Neural cell (in vitro differentiated cells): ENCODE results near the gene CEACAM19. TPM values are rescaled to one million over a fixed set of nuclear protein-coding genes. Genes with fewer than 3 reads are reported as not detected.
"Not testable (repeated sequence)": the region's sequence is repeated elsewhere in the genome, so short reads cannot be mapped to it uniquely, and the experiment has no call there.

ENCODE experiments used
- H2AFZ ChIP-seq: fragments of 200-600, 300-800 bp; sonication (generic), shearing (Covaris generic); 2 replicates; pipeline ENCODE4 v1.6.0; 2014; ENCODE audit warnings: low read depth, mild to moderate bottlenecking, antibody characterized with exemption, low read length, moderate library complexity
- H3F3A ChIP-seq: fragments of 200-600 bp; shearing (Covaris generic); 2 replicates; pipeline ENCODE4 v1.6.1; 2016; ENCODE audit warnings: mild to moderate bottlenecking, moderate library complexity, mixed read lengths, antibody characterized with exemption, low read length; ENCODE audit not compliant: insufficient read depth, poor library complexity, severe bottlenecking
- H3K27ac ChIP-seq: fragments of 200-600, 300-800 bp; sonication (generic), shearing (Covaris generic); 2 replicates; pipeline ENCODE4 v1.5.1; 2014; ENCODE audit warnings: mild to moderate bottlenecking, low read length, moderate library complexity
- H3K27me3 ChIP-seq: fragments of 300-800, 200-600 bp; sonication (generic), shearing (Covaris generic); 2 replicates; pipeline ENCODE4 v1.6.0; 2014; ENCODE audit warnings: mild to moderate bottlenecking, low read depth, low read length, moderate library complexity; ENCODE audit not compliant: insufficient read depth
- H3K36me3 ChIP-seq: fragments of 300-800, 200-600 bp; sonication (generic), shearing (Covaris generic); 2 replicates; pipeline ENCODE4 v1.5.1; 2014; ENCODE audit warnings: mild to moderate bottlenecking, antibody characterized with exemption, low read length, moderate library complexity; ENCODE audit not compliant: insufficient read depth
- H3K4me2 ChIP-seq: fragments of 300-800, 200-600 bp; sonication (generic), shearing (Covaris generic); 2 replicates; pipeline ENCODE4 v1.6.0; 2014; ENCODE audit warnings: mild to moderate bottlenecking, low read length
- H3K4me3 ChIP-seq: fragments of 300-800, 200-600 bp; sonication (generic), shearing (Covaris generic); 2 replicates; pipeline ENCODE4 v1.5.1; 2014; ENCODE audit warnings: mild to moderate bottlenecking, low read length, moderate library complexity
- H3K79me2 ChIP-seq: fragments of 200-600 bp; shearing (Covaris generic); replicated peaks from 2 replicates; pipeline ENCODE4 v1.6.0; 2014; ENCODE audit warnings: mild to moderate bottlenecking, low read length, moderate library complexity; ENCODE audit not compliant: insufficient read depth
- H3K9ac ChIP-seq: fragments of 300-800, 200-600 bp; sonication (generic), shearing (Covaris generic); 2 replicates; pipeline ENCODE4 v1.6.1; 2016; ENCODE audit warnings: mild to moderate bottlenecking, low read length, mixed read lengths
- H3K9me2 ChIP-seq: fragments of 200-600 bp; shearing (Covaris generic); 2 replicates; pipeline ENCODE4 v1.6.1; 2016; ENCODE audit warnings: mild to moderate bottlenecking, low read length, mixed read lengths; ENCODE audit not compliant: insufficient read depth
- H3K9me3 ChIP-seq: fragments of 200-600, 300-800 bp; sonication (generic), shearing (Covaris generic); 2 replicates; pipeline ENCODE4 v1.6.1; 2016; ENCODE audit warnings: mild to moderate bottlenecking, mixed run types, low read length, moderate library complexity, mixed read lengths
- H4K20me1 ChIP-seq: fragments of 200-600 bp; shearing (Covaris generic); 2 replicates; pipeline ENCODE4 v1.6.1; 2016; ENCODE audit warnings: mild to moderate bottlenecking, mixed run types; ENCODE audit not compliant: insufficient read depth
- CTCF ChIP-seq: fragments of 450-650 bp; IDR thresholded peaks from 2 replicates; pipeline ENCODE4 v1.5.1; 2014; ENCODE audit warnings: antibody characterized with exemption, mild to moderate bottlenecking, moderate library complexity; ENCODE audit not compliant: poor library complexity, severe bottlenecking
- EP300 ChIP-seq: fragments of 450-650 bp; conservative IDR thresholded peaks from 2 replicates; pipeline ENCODE4 v1.6.1; 2014; ENCODE audit warnings: antibody characterized with exemption, mild to moderate bottlenecking, moderate library complexity; ENCODE audit not compliant: poor library complexity, severe bottlenecking
- EZH2 ChIP-seq: fragments of 200-600, 300-800 bp; shearing (Covaris generic), sonication (generic); IDR thresholded peaks from 2 replicates; pipeline ENCODE4 v1.6.1; 2014; ENCODE audit warnings: antibody characterized with exemption, low read length, borderline replicate concordance, mild to moderate bottlenecking; ENCODE audit not compliant: insufficient read depth, poor library complexity, severe bottlenecking
- MXI1 ChIP-seq: fragments of 450-650 bp; conservative IDR thresholded peaks from 2 replicates; pipeline ENCODE4 v1.6.1; 2014; ENCODE audit warnings: antibody characterized with exemption, mild to moderate bottlenecking; ENCODE audit not compliant: poor library complexity, severe bottlenecking
- POLR2AphosphoS5 ChIP-seq: IDR thresholded peaks from 2 replicates; pipeline ENCODE4 v1.6.1; 2012
- RAD21 ChIP-seq: fragments of 450-650 bp; conservative IDR thresholded peaks from 2 replicates; pipeline ENCODE4 v1.6.1; 2014; ENCODE audit warnings: antibody characterized with exemption, mild to moderate bottlenecking, moderate library complexity
- SMC3 ChIP-seq: fragments of 450-650 bp; conservative IDR thresholded peaks from 2 replicates; pipeline ENCODE4 v1.6.1; 2014; ENCODE audit warnings: antibody characterized with exemption, mild to moderate bottlenecking, moderate library complexity; ENCODE audit not compliant: poor library complexity
- TAF1 ChIP-seq: IDR thresholded peaks from 2 replicates; pipeline ENCODE4 v1.6.1; 2012; ENCODE audit warnings: low read depth
- polyA plus RNA-seq: library from polyadenylated mRNA; depleted of rRNA; stranded (reverse); fragments of >200 nt; gene quantifications from 2 replicates; pipeline ENCODE4 v1.2.3, GENCODE V29; 2014
- TF ChIP-seq, protein P1 (sequence below): IDR thresholded peaks from 2 replicates; pipeline ENCODE4 v1.6.1; 2012; ENCODE audit warnings: borderline replicate concordance

The CEACAM19 gene
- polyA plus RNA-seq, 1 donor from 2014 or later: 1.9 TPM

DNA sequence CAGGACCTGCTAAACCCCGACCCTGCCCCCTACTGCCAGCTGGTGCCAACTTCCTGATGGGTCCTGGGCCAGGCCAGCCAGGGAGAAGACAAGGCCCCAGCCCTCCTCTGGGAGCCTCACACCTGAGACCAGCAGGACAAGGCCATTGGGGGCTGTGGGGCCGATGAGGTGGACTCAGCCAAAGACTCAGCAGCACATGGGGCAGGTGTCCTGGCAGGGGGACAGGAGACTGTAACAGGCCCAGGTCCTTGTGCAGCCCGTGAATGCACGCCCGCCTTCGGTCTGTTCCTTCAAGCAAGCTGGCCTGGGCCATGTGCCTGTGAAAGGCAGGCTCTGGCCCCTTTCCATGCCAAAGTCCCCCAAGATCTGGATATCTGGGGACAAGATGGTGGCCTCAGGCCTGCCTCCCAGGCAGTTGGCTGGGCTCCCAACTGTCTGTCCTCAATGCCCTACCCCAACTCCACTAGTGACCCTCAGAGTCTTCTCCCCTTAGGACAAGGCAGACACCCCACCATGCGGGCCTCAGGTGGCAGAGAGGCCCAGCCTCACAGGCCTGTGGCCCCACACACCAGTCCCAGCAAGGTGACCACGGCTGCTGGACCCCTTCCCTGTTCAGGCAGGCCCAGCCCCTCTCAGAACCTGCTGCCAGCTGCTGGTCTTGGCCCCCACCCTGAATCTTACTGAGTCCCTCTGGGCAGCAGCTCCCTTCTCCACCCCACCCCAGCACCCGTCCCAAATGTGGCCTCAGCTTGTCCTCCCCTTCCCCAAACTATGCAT, 12.3 kb downstream of the CEACAM19 start:
- no peaks in the 10 kb centered on the region for H4K20me1 ChIP-seq
- no peak overlapping the region for H3K4me3 ChIP-seq
- no peaks in the 10 kb centered on the region for H3K27me3 ChIP-seq
- H3K9me2 ChIP-seq: no peaks in the 10 kb centered on the region
- H2AFZ ChIP-seq: no peak overlapping the region
- H3K9me3 ChIP-seq: no peaks in the 10 kb centered on the region
- H3K27ac ChIP-seq: no peak overlapping the region
- H3K4me2 ChIP-seq: no peak overlapping the region
- H3K9ac ChIP-seq: no peak overlapping the region
- H3K79me2 ChIP-seq: no peaks in the 10 kb centered on the region
- TF ChIP-seq CTCF: no peak
- H3K36me3 ChIP-seq: no peaks in the 10 kb centered on the region
- no peaks in the 10 kb centered on the region for H3F3A ChIP-seq

DNA sequence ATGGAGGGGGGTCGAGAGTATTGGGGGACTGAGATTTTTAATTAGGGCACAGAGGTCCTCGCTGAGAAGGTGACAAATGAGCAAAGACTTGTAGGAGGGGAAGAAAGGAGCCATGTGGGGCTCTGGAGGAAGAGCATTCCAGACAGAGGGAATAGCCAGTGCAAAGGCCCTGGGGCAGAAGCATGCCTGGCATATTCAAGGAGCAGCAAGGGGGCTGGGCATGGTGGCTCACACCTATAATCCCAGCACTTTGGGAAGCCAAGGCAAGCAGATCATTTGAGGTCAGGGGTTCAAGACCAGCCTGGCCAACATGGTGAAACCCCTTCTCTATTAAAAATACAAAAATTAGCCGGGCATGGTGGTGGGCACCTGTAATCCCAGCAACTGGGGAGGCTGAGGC, 13.1 kb downstream of the CEACAM19 start:
- not testable (repeated sequence) for H3K79me2 ChIP-seq, H4K20me1 ChIP-seq, H3K36me3 ChIP-seq, H2AFZ ChIP-seq, H3K9me3 ChIP-seq, H3K4me2 ChIP-seq, H3K9ac ChIP-seq, H3K4me3 ChIP-seq, H3K27ac ChIP-seq, H3K27me3 ChIP-seq, H3F3A ChIP-seq, H3K9me2 ChIP-seq

GRCh38 chr19:44684892-44685863, 13.9 kb downstream of the CEACAM19 start:
- H3K9ac ChIP-seq: no peak overlapping the region
- no peaks in the 10 kb centered on the region for H3F3A ChIP-seq
- H3K27ac ChIP-seq: no peak overlapping the region
- H3K27me3 ChIP-seq: no peaks in the 10 kb centered on the region
- H3K9me2 ChIP-seq: no peaks in the 10 kb centered on the region
- H3K4me2 ChIP-seq: no peak overlapping the region
- H4K20me1 ChIP-seq: no peaks in the 10 kb centered on the region
- no peak overlapping the region for H2AFZ ChIP-seq
- no peak for TF ChIP-seq MXI1
- TF ChIP-seq TAF1: no peak
- TF ChIP-seq RAD21: no peak
- TF ChIP-seq, protein P1, sequence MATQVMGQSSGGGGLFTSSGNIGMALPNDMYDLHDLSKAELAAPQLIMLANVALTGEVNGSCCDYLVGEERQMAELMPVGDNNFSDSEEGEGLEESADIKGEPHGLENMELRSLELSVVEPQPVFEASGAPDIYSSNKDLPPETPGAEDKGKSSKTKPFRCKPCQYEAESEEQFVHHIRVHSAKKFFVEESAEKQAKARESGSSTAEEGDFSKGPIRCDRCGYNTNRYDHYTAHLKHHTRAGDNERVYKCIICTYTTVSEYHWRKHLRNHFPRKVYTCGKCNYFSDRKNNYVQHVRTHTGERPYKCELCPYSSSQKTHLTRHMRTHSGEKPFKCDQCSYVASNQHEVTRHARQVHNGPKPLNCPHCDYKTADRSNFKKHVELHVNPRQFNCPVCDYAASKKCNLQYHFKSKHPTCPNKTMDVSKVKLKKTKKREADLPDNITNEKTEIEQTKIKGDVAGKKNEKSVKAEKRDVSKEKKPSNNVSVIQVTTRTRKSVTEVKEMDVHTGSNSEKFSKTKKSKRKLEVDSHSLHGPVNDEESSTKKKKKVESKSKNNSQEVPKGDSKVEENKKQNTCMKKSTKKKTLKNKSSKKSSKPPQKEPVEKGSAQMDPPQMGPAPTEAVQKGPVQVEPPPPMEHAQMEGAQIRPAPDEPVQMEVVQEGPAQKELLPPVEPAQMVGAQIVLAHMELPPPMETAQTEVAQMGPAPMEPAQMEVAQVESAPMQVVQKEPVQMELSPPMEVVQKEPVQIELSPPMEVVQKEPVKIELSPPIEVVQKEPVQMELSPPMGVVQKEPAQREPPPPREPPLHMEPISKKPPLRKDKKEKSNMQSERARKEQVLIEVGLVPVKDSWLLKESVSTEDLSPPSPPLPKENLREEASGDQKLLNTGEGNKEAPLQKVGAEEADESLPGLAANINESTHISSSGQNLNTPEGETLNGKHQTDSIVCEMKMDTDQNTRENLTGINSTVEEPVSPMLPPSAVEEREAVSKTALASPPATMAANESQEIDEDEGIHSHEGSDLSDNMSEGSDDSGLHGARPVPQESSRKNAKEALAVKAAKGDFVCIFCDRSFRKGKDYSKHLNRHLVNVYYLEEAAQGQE: no peak
- no peak for TF ChIP-seq EZH2
- no peak for TF ChIP-seq SMC3
- TF ChIP-seq EP300: no peak
- no peak for TF ChIP-seq CTCF
- TF ChIP-seq POLR2AphosphoS5: no peak
- no peak overlapping the region for H3K4me3 ChIP-seq
- no peaks in the 10 kb centered on the region for H3K79me2 ChIP-seq
- no peaks in the 10 kb centered on the region for H3K36me3 ChIP-seq
- no peaks in the 10 kb centered on the region for H3K9me3 ChIP-seq
